IMR-90 (cell line): ENCODE results near the gene GCLC. TPM values are rescaled to one million over a fixed set of nuclear protein-coding genes. Genes with fewer than 3 reads are reported as not detected.

Source experiments
- ATAC-seq: fragments of 200-7000 bp; cut with Tn5 transposase; 2 replicates; pipeline ENCODE4 v1.9.1; 2020; ENCODE audit warnings: low read depth, mild to moderate bottlenecking, moderate library complexity
- BruUV-seq: library from RNA; stranded (reverse); fragments of 400-500 nt; replicated peaks from 2 replicates; lab custom pipeline; 2021; lab: Mats Ljungman, UMichigan
- CTCF ChIA-PET: fragments of 300-600 bp; formaldehyde crosslinking; extraction: SDS; loops from one replicate; lab custom pipeline; 2021; ENCODE audit warnings: antibody characterized with exemption; lab: Yijun Ruan, JAX
- POLR2A ChIA-PET: fragments of 300-600 bp; sonication (Branson Sonifier 250); formaldehyde crosslinking; loops from one replicate; lab custom pipeline; 2022; ENCODE audit warnings: antibody characterized with exemption; ENCODE audit not compliant: unreplicated experiment; lab: Charles Lee
- DNase-seq: peaks from one replicate; pipeline ENCODE4 v3.0.0; 2013
- H2AFZ ChIP-seq: replicated peaks from 2 replicates; pipeline ENCODE3; 2013; ENCODE audit warnings: low read length, mild to moderate bottlenecking; ENCODE audit not compliant: poor library complexity
- H2AK5ac ChIP-seq: 2 replicates; pipeline ENCODE4 v1.6.1; 2013; ENCODE audit warnings: low read depth, low read length, inconsistent platforms
- H2AK9ac ChIP-seq: replicated peaks from 2 replicates; pipeline ENCODE3; 2013; ENCODE audit warnings: mild to moderate bottlenecking, low read depth, low read length, moderate library complexity; ENCODE audit not compliant: poor library complexity
- H2BK120ac ChIP-seq: 2 replicates; pipeline ENCODE4 v1.6.1; 2013; ENCODE audit warnings: low read depth, low read length, inconsistent platforms
- H2BK15ac ChIP-seq: 3 replicates; pipeline ENCODE4 v1.6.1; 2013; ENCODE audit warnings: low read depth, low read length, inconsistent platforms
- H2BK20ac ChIP-seq: 2 replicates; pipeline ENCODE4 v1.6.1; 2013; ENCODE audit warnings: low read depth, mild to moderate bottlenecking, inconsistent platforms, low read length, moderate library complexity
- H2BK5ac ChIP-seq: 2 replicates; pipeline ENCODE4 v1.6.1; 2013; ENCODE audit warnings: mild to moderate bottlenecking, low read depth, low read length, inconsistent platforms; ENCODE audit not compliant: poor library complexity, severe bottlenecking
- H3K14ac ChIP-seq: replicated peaks from 2 replicates; pipeline ENCODE4 v1.6.1; 2013; ENCODE audit warnings: low read depth, low read length, inconsistent platforms
- H3K18ac ChIP-seq: 2 replicates; pipeline ENCODE4 v1.6.1; 2013; ENCODE audit warnings: low read depth, low read length, control low read depth
- H3K23ac ChIP-seq: 2 replicates; pipeline ENCODE4 v1.6.1; 2013; ENCODE audit warnings: low read depth, low read length, inconsistent platforms
- H3K27ac ChIP-seq: 2 replicates; pipeline ENCODE4 v1.5.1; 2013; ENCODE audit warnings: mild to moderate bottlenecking, control low read depth, low read length; ENCODE audit not compliant: insufficient read depth
- H3K27me3 ChIP-seq: 2 replicates; pipeline ENCODE4 v1.6.1; 2013; ENCODE audit warnings: low read length; ENCODE audit not compliant: control insufficient read depth, insufficient read depth
- H3K36me3 ChIP-seq: 2 replicates; pipeline ENCODE4 v1.6.1; 2013; ENCODE audit warnings: low read length, mixed read lengths; ENCODE audit not compliant: control insufficient read depth, insufficient read depth
- H3K4ac ChIP-seq: 2 replicates; pipeline ENCODE4 v1.6.1; 2013; ENCODE audit warnings: low read depth, low read length, inconsistent platforms
- H3K4me1 ChIP-seq: 2 replicates; pipeline ENCODE4 v1.6.1; 2013; ENCODE audit warnings: low read length, mixed read lengths; ENCODE audit not compliant: control insufficient read depth, insufficient read depth
- H3K4me2 ChIP-seq: 2 replicates; pipeline ENCODE4 v1.6.1; 2013; ENCODE audit warnings: low read depth, mild to moderate bottlenecking, control low read depth, low read length, moderate library complexity
- H3K4me3 ChIP-seq: 2 replicates; pipeline ENCODE4 v1.5.1; 2013; ENCODE audit warnings: low read depth, mild to moderate bottlenecking, control low read depth, low read length, moderate library complexity; ENCODE audit not compliant: insufficient read depth
- H3K56ac ChIP-seq: 2 replicates; pipeline ENCODE4 v1.6.1; 2013; ENCODE audit warnings: low read length, inconsistent platforms; ENCODE audit not compliant: insufficient read depth; ENCODE audit errors: extremely low read depth
- H3K79me1 ChIP-seq, 2 experiments: 2 replicates each; pipeline ENCODE4 v1.6.1; 2013; ENCODE audit warnings: low read length in 2 of 2, inconsistent platforms in 1 of 2, low read depth in 1 of 2
- H3K9ac ChIP-seq: 2 replicates; pipeline ENCODE4 v1.6.1; 2013; ENCODE audit warnings: low read depth, low read length, control low read depth
- H3K9me1 ChIP-seq: 2 replicates; pipeline ENCODE4 v1.6.1; 2013; ENCODE audit warnings: low read length, inconsistent platforms; ENCODE audit not compliant: insufficient read depth
- H3K9me3 ChIP-seq: 2 replicates; pipeline ENCODE4 v1.6.1; 2013; ENCODE audit warnings: low read length; ENCODE audit not compliant: control insufficient read depth, insufficient read depth
- H4K20me1 ChIP-seq: 2 replicates; pipeline ENCODE4 v1.6.1; 2013; ENCODE audit warnings: low read length, inconsistent platforms; ENCODE audit not compliant: insufficient read depth
- H4K5ac ChIP-seq: 2 replicates; pipeline ENCODE4 v1.6.1; 2013; ENCODE audit warnings: mild to moderate bottlenecking, low read depth, low read length, control low read depth
- H4K8ac ChIP-seq, 2 experiments: 2 replicates each; pipeline ENCODE4 v1.6.1; 2013; ENCODE audit warnings: low read depth in 2 of 2, low read length in 2 of 2, control low read depth in 1 of 2, inconsistent platforms in 1 of 2
- H4K91ac ChIP-seq: 2 replicates; pipeline ENCODE4 v1.6.1; 2013; ENCODE audit warnings: low read depth, low read length, inconsistent platforms; ENCODE audit not compliant: insufficient read depth
- BHLHE40 ChIP-seq: fragments of 150-350 bp; IDR thresholded peaks from 2 replicates; pipeline ENCODE4 v1.6.1; 2016; ENCODE audit warnings: mild to moderate bottlenecking, low read depth, low read length
- CEBPB ChIP-seq: IDR thresholded peaks from 2 replicates; pipeline ENCODE4 v1.6.1; 2012; ENCODE audit warnings: low read depth, low read length, improper control_type of control experiment
- CHD1 ChIP-seq: IDR thresholded peaks from 2 replicates; pipeline ENCODE4 v1.6.1; 2012; ENCODE audit warnings: low read depth, low read length, improper control_type of control experiment
- FOS ChIP-seq: fragments of 150-350 bp; IDR thresholded peaks from 2 replicates; pipeline ENCODE4 v1.6.1; 2016; ENCODE audit warnings: low read depth, low read length
- MAFK ChIP-seq: IDR thresholded peaks from 2 replicates; pipeline ENCODE4 v1.6.1; 2012; ENCODE audit warnings: low read depth, low read length, improper control_type of control experiment
- MXI1 ChIP-seq: IDR thresholded peaks from 2 replicates; pipeline ENCODE4 v1.6.1; 2012; ENCODE audit warnings: low read depth, mild to moderate bottlenecking, low read length, moderate library complexity, borderline replicate concordance
- NFE2L2 ChIP-seq: fragments of 150-350 bp; IDR thresholded peaks from 2 replicates; pipeline ENCODE4 v1.6.1; 2016; ENCODE audit warnings: low read depth, mild to moderate bottlenecking, low read length
- POLR2A ChIP-seq: IDR thresholded peaks from 2 replicates; pipeline ENCODE4 v1.6.1; 2012; ENCODE audit warnings: mild to moderate bottlenecking, low read depth, low read length
- RAD21 ChIP-seq: IDR thresholded peaks from 2 replicates; pipeline ENCODE4 v1.6.1; 2012; ENCODE audit warnings: low read length, improper control_type of control experiment
- RCOR1 ChIP-seq: IDR thresholded peaks from 2 replicates; pipeline ENCODE4 v1.6.1; 2012; ENCODE audit warnings: mild to moderate bottlenecking, low read length, improper control_type of control experiment; ENCODE audit not compliant: insufficient replicate concordance
- RFX5 ChIP-seq: IDR thresholded peaks from 2 replicates; pipeline ENCODE4 v1.8.0; 2012; ENCODE audit warnings: low read depth, mild to moderate bottlenecking, low read length, moderate library complexity
- SMC3 ChIP-seq: fragments of 150-350 bp; IDR thresholded peaks from 2 replicates; pipeline ENCODE4 v1.6.1; 2016; ENCODE audit warnings: low read depth, mild to moderate bottlenecking, antibody characterized with exemption, low read length, moderate library complexity
- WGBS, 2 experiments: methylation state at CpG; one replicate each; pipeline versions ENCODE4 v1.1.5 to v1.1.7; 2013; ENCODE audit warnings: missing lambda C conversion rate in 2 of 2; ENCODE audit not compliant: insufficient read length in 1 of 2; ENCODE audit errors: extremely low coverage in 2 of 2; 5-methylcytosine and 5-hydroxymethylcytosine counted together
- dilution Hi-C: fragments of 300-500 bp; cut with HindIII; formaldehyde crosslinking; loops from one replicate; pipeline ENCODE4 v1.14.3; 2018; ENCODE audit warnings: low sequenced_read_pairs; ENCODE audit not compliant: unreplicated experiment
- in situ Hi-C: fragments of 300-500 bp; cut with MboI; formaldehyde crosslinking; loops from 3 replicates; pipeline ENCODE4 v1.14.3; 2019; ENCODE audit warnings: low sequenced_read_pairs, inconsistent platforms, mixed read lengths
- intact Hi-C: fragments of 100-400 bp; cut with micrococcal nuclease; formaldehyde crosslinking; loops from 2 replicates; pipeline ENCODE4 v1.10.0; 2022
- polyA plus RNA-seq, 3 experiments: library from polyadenylated mRNA; depleted of rRNA; stranded (reverse); fragments of >200 nt; gene quantifications; 2 replicates each; pipeline ENCODE4 v1.2.3, GENCODE V29; 2012; ENCODE audit warnings: low replicate concordance in 1 of 3
- total RNA-seq: library from RNA; depleted of rRNA; stranded (reverse); fragments of >200 nt; gene quantifications from 2 replicates; pipeline ENCODE4 v1.2.3, GENCODE V29; 2012
- TF ChIP-seq, protein P1 (sequence below): fragments of 150-350 bp; IDR thresholded peaks from 2 replicates; pipeline ENCODE4 v1.6.1; 2016; ENCODE audit warnings: low read depth, mild to moderate bottlenecking, low read length, moderate library complexity, borderline replicate concordance
- TF ChIP-seq, protein P2 (sequence below): fragments of 150-350 bp; IDR thresholded peaks from 2 replicates; pipeline ENCODE4 v1.6.1; 2017; ENCODE audit warnings: mild to moderate bottlenecking, antibody characterized with exemption, low read length, low read depth

Gene GCLC
- total and polyA plus RNA-seq, 2 of the 4 experiments (the other 2 are of a cell fraction): 14.2 to 24.2 TPM

DNA sequence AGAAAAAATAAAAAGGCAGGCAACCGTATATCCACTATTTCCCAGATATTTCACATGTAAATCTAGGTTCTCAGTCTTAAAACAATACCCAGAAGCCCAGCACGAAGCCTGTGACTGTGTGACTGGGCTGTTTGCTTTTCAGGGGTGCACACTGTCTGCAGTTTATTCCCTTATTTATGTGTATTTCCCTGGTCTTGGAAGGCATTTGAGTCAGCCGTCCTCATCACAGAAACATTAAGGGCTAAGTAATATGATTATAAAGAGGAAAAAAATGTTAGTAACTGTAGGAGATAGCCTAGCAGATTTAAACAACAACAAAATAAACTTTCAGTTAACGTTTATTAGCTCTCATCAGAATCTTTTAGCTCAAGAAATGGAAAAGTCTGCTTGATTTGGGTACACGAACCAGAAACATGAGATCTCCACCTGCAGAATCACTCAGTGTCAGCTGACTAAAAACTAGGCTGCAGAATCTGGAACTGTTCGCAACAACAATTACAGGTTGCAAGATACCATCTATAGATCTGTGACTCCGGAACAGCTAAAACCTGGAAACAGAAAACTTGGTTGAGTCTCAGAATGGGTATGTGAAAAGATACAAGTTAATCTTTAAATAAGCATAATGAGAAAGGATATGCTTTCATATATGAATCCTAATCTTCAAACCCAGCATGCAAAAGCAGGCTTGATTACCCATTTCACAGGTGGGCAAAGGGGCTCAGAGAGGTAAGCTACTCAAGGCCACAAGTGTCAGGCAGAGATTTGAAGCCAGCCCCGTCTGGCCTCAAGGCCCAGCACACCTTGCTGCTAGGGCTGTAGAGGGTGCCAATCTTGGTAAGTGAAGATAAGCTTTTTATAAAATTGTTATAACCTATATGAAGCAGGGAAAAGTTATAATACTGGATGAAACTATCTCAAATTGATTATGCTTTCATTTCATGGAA lies 21.1 kb downstream of the GCLC start:
- Histone ChIP-seq H3K27ac (peak overlapping the region; percentile 83), H3K4ac (peak overlapping the region; percentile 86), H3K27me3 (no peaks in the 10 kb centered on the region), H3K9ac (peak overlapping the region; percentile 42; the same call in 1 of the 2 replicates), H2BK15ac (no peak overlapping the region), H4K5ac (peak overlapping the region; percentile 60), H2AK5ac (peak overlapping the region; percentile 68; the same call in 1 of the 2 replicates), H3K4me1 (peaks cover 15% of the 10 kb centered on the region), H3K79me1 (peaks cover 14 to 38% of the 10 kb centered on the region in 2 experiments), H3K14ac (peak overlapping the region; percentile 80; the same call in 1 of the 2 replicates), H2BK5ac (peak overlapping the region; percentile 91), H2AFZ (no peak overlapping the region), H2BK120ac (peak overlapping the region; percentile 83), H3K4me3 (no peak overlapping the region), H2AK9ac (no peak overlapping the region), H3K23ac (peak overlapping the region; percentile 97), H4K91ac (peak overlapping the region; percentile 82), H3K18ac (peak overlapping the region; percentile 69; the same call in 1 of the 2 replicates), H3K9me1 (peaks cover 9% of the 10 kb centered on the region), H3K9me3 (no peaks in the 10 kb centered on the region), H3K56ac (peak overlapping the region; percentile 54; the same call in 1 of the 2 replicates), H4K8ac (peak overlapping the region; percentile 22 to 73; a peak in 3 of 4 replicates), H4K20me1 (no peaks in the 10 kb centered on the region), H2BK20ac (peak overlapping the region; percentile 51), H3K36me3 (peaks cover 12% of the 10 kb centered on the region), H3K4me2 (peak overlapping the region; percentile 64)
- in situ Hi-C loops: no loop called here
- WGBS, 2 experiments: no CpG with 5 or more reads among the region's 8 CpGs
- POLR2A ChIA-PET: interaction anchor here (0.6 kb wide), 2 partner anchors 9 to 27 kb away, joined by 3 read pairs; no protein-coding TSS in a partner anchor
- CTCF ChIA-PET: interaction anchor here (0.8 to 2.0 kb wide), 4 partner anchors 10 to 128 kb away, joined by 3 to 9 read pairs (median 4); no protein-coding TSS in a partner anchor
- DNase-seq: peak; percentile 48
- no TSS peak for BruUV-seq
- dilution Hi-C loops: no loop called here
- intact Hi-C loops: no loop called here
- ATAC-seq: peak; percentile 76
- TF ChIP-seq BHLHE40 (no peak), NFE2L2 (no peak), CEBPB (no peak), FOS (no peak), MAFK (no peak), CHD1 (no peak), RAD21 (no peak), SMC3 (no peak), POLR2A (no peak), RCOR1 (no peak), RFX5 (no peak), MXI1 (no peak)
- TF ChIP-seq, protein P1, sequence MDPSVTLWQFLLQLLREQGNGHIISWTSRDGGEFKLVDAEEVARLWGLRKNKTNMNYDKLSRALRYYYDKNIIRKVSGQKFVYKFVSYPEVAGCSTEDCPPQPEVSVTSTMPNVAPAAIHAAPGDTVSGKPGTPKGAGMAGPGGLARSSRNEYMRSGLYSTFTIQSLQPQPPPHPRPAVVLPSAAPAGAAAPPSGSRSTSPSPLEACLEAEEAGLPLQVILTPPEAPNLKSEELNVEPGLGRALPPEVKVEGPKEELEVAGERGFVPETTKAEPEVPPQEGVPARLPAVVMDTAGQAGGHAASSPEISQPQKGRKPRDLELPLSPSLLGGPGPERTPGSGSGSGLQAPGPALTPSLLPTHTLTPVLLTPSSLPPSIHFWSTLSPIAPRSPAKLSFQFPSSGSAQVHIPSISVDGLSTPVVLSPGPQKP: no peak
- TF ChIP-seq, protein P2, sequence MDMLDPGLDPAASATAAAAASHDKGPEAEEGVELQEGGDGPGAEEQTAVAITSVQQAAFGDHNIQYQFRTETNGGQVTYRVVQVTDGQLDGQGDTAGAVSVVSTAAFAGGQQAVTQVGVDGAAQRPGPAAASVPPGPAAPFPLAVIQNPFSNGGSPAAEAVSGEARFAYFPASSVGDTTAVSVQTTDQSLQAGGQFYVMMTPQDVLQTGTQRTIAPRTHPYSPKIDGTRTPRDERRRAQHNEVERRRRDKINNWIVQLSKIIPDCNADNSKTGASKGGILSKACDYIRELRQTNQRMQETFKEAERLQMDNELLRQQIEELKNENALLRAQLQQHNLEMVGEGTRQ: no peak
